ENCODE measurements around the gene PUS1.

The PUS1 gene

DNA sequence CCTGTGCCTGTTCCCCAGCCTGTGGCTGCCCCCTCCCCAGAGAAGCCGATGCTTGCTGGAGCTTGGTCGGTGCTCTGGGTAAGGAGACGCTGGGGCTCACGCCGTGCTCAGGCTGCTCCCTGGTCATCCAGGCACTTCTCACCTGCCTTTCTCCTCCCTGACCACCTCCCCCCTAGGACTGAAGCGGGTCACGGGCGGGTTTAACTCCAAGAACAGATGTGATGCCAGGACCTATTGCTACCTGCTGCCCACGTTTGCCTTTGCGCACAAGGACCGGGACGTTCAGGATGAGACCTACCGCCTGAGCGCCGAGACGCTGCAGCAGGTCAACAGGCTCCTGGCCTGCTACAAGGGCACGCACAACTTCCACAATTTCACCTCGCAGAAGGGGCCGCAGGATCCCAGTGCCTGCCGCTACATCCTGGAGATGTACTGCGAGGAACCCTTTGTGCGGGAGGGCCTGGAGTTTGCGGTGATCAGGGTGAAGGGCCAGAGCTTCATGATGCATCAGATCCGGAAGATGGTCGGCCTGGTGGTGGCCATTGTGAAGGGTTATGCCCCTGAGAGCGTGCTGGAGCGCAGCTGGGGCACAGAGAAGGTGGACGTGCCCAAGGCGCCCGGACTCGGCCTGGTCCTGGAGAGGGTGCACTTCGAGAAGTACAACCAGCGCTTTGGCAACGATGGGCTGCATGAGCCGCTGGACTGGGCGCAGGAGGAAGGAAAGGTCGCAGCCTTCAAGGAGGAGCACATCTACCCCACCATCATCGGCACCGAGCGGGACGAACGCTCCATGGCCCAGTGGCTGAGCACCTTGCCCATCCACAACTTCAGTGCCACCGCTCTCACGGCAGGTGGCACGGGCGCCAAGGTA is 12.3 kb downstream of the PUS1 start:
- intact Hi-C loops (cut with DNase I; ENCODE audit: low total_unique reads): no loop called here

DNA sequence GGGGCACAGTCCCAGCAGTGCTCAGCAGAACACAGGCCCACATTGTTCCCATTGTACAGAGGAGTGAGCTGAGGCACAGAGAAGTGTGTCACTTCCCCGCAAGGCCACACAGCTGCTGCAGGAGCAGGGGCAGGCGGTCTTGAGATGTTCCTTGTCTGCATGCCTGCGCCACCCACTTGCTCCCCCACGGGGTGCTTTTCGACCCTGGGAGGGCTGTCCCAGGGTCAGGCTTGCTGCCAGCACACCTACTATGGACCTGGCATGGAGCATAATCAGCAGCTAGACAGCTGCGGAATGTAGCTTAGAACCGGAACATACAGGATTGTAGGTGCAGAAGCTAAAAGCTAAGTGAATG is 12.9 kb downstream of the PUS1 start:
- no peaks in the 10 kb centered on the region for H3K27me3 ChIP-seq
- peak in 1 of 2 donors; percentile 54 for DNase-seq
- TF ChIP-seq, protein P1, sequence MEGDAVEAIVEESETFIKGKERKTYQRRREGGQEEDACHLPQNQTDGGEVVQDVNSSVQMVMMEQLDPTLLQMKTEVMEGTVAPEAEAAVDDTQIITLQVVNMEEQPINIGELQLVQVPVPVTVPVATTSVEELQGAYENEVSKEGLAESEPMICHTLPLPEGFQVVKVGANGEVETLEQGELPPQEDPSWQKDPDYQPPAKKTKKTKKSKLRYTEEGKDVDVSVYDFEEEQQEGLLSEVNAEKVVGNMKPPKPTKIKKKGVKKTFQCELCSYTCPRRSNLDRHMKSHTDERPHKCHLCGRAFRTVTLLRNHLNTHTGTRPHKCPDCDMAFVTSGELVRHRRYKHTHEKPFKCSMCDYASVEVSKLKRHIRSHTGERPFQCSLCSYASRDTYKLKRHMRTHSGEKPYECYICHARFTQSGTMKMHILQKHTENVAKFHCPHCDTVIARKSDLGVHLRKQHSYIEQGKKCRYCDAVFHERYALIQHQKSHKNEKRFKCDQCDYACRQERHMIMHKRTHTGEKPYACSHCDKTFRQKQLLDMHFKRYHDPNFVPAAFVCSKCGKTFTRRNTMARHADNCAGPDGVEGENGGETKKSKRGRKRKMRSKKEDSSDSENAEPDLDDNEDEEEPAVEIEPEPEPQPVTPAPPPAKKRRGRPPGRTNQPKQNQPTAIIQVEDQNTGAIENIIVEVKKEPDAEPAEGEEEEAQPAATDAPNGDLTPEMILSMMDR (IDR thresholded peaks at IDR 0.05): no peak
- H3K27ac ChIP-seq: no peak overlapping the region
- H3K4me1 ChIP-seq: no peaks in the 10 kb centered on the region
- H3K4me3 ChIP-seq: no peak overlapping the region
- H3K36me3 ChIP-seq: peaks cover 19 to 69% (median 41%) of the 10 kb centered on the region in 3 donors
- H3K9me3 ChIP-seq: no peaks in the 10 kb centered on the region
- intact Hi-C loops (cut with DNase I; ENCODE audit: low total_unique reads): no loop called here

More for the DNA sequence above, 12.3 kb downstream of the PUS1 start:
- Histone ChIP-seq H3K9me3 (no peaks in the 10 kb centered on the region), H3K4me3 (no peak overlapping the region), H3K27me3 (no peaks in the 10 kb centered on the region), H3K27ac (no peak overlapping the region), H3K36me3 (peaks cover 19 to 74% (median 41%) of the 10 kb centered on the region in 3 donors), H3K4me1 (no peaks in the 10 kb centered on the region)
- peak in 1 of 2 donors; percentile 59 for DNase-seq
- TF ChIP-seq, protein P1 (IDR thresholded peaks at IDR 0.05): no peak

DNA sequence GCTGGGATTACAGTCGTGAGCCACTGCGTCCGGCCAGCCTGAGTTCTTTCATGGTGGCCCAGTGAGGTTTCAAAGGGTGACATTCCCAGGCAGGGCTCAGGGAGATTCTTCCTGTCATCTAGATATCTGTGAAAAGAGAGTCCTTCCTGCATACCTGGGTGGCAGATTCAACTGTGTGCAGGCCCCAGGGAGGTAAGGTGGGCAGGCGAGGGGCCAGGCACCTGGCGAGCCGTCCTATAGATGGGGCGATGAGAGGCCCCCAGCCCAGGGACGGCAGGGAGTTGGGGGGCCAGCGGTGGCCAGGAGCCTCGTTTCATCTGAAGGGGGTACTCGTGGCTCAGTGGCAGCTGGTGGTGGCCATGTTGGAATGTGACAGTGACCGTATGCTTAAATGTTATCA is 13.6 kb downstream of the PUS1 start:
- Histone ChIP-seq H3K4me3 (no peak overlapping the region), H3K36me3 (peaks cover 19 to 67% (median 41%) of the 10 kb centered on the region in 3 donors), H3K9me3 (no peaks in the 10 kb centered on the region), H3K4me1 (peaks cover 0 to 3% (median 0%) of the 10 kb centered on the region in 4 donors), H3K27ac (no peak overlapping the region), H3K27me3 (no peaks in the 10 kb centered on the region)
- TF ChIP-seq, protein P1 (IDR thresholded peaks at IDR 0.05): no peak
- peak in 1 of 2 donors; percentile 45 for DNase-seq
- intact Hi-C loops (cut with DNase I; ENCODE audit: low total_unique reads): no loop called here

DNA sequence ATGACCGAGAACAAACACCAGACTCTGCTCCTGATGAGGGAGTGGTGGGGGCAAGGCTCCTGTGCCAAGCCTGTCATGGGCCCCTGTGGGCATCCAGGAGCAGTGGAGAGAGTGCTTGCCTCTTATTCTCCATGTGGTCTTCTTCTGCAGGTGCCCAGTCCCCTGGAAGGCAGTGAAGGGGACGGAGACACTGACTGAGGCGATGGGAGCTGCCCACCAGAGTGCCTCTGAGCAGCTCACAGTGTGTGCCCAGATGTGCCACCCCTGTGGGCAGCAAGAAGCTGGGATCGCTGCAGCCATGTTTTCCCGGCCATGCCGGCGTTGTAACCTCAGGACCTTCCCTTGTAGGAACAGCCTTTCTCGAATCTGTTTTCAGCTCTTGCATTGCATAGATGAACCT is 14.3 kb downstream of the PUS1 start:
- DNase-seq: peak in 1 of 2 donors; percentile 29
- peaks cover 19 to 65% (median 41%) of the 10 kb centered on the region in 3 donors for H3K36me3 ChIP-seq
- H3K4me1 ChIP-seq: peaks cover 0 to 7% (median 0%) of the 10 kb centered on the region in 4 donors
- no peaks in the 10 kb centered on the region for H3K9me3 ChIP-seq
- TF ChIP-seq, protein P1 (IDR thresholded peaks at IDR 0.05): no peak
- intact Hi-C loops (cut with DNase I; ENCODE audit: low total_unique reads): no loop called here
- H3K27me3 ChIP-seq: no peaks in the 10 kb centered on the region
- no peak overlapping the region for H3K27ac ChIP-seq
- no peak overlapping the region for H3K4me3 ChIP-seq

DNA sequence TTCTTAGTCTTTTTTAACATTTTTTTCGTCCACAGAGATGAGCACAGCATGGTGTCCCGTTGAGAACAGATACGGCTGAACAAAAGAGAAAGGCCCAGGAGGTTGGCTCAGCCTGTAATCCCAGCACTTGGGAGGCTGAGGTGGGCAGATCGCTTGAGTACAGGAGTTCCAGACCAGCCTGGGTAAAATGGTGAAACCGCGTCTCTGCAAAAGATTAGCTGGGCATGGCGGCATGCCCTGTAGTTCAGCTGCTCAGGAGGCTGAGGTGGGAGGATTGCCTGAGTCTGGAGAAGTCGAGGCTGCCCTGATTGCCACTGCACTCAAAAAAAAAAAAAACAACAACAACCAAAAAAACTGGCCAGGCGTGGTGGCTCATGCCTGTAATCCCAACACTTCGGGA is 14.8 kb downstream of the PUS1 start:
- no peaks in the 10 kb centered on the region for H3K9me3 ChIP-seq
- DNase-seq: peak in 1 of 2 donors; percentile 24
- intact Hi-C loops (cut with DNase I; ENCODE audit: low total_unique reads): no loop called here
- H3K4me3 ChIP-seq: no peak overlapping the region
- TF ChIP-seq, protein P1 (IDR thresholded peaks at IDR 0.05): no peak
- H3K36me3 ChIP-seq: peaks cover 19 to 61% (median 41%) of the 10 kb centered on the region in 3 donors
- no peaks in the 10 kb centered on the region for H3K27me3 ChIP-seq
- H3K4me1 ChIP-seq: peaks cover 0 to 9% (median under 1%) of the 10 kb centered on the region in 4 donors
- no peak overlapping the region for H3K27ac ChIP-seq

Data from tibial artery (tissue), 4 donors.